Small intestine (tissue), 7 donors: ENCODE results near the gene KCNJ10. TPM values are rescaled to one million over a fixed set of nuclear protein-coding genes. Genes with fewer than 3 reads are reported as not detected.

ENCODE experiments used
- DNase-seq, 2 donors: peaks; one replicate each; pipeline versions ENCODE4 v3.0.0 to v3.0.0-alpha.2; 2013
- FAIRE-seq: peaks from 2 replicates; lab custom pipeline; 2012; peaks lifted over from hg19 to GRCh38; lab: Jason Lieb, UNC
- H3K27ac ChIP-seq, 3 donors: one replicate each; pipeline ENCODE4 v1.5.1; 2013; ENCODE audit warnings: low read length in 2 of 3, mild to moderate bottlenecking in 2 of 3, control low read depth in 1 of 3, inconsistent platforms in 1 of 3, low read depth in 1 of 3, moderate library complexity in 1 of 3
- H3K27me3 ChIP-seq, 3 donors: one replicate each; pipeline ENCODE4 v1.6.1; 2013; ENCODE audit warnings: low read length in 3 of 3, inconsistent platforms in 1 of 3; ENCODE audit not compliant: control insufficient read depth in 3 of 3, insufficient read depth in 3 of 3
- H3K36me3 ChIP-seq, 3 donors: one replicate each; pipeline ENCODE4 v1.6.1; 2013; ENCODE audit warnings: low read length in 3 of 3, inconsistent platforms in 1 of 3, low read depth in 1 of 3, mild to moderate bottlenecking in 1 of 3, moderate library complexity in 1 of 3; ENCODE audit not compliant: control insufficient read depth in 3 of 3, insufficient read depth in 2 of 3
- H3K4me1 ChIP-seq, 3 donors: one replicate each; pipeline ENCODE4 v1.6.1; 2013; ENCODE audit warnings: low read length in 2 of 3, inconsistent platforms in 1 of 3, low read depth in 1 of 3, mild to moderate bottlenecking in 1 of 3, moderate library complexity in 1 of 3; ENCODE audit not compliant: control insufficient read depth in 3 of 3, insufficient read depth in 2 of 3
- H3K4me3 ChIP-seq, 3 donors: one replicate each; pipeline ENCODE4 v1.5.1; 2013; ENCODE audit warnings: low read length in 3 of 3, control low read depth in 1 of 3, inconsistent platforms in 1 of 3, low read depth in 1 of 3, mild to moderate bottlenecking in 1 of 3, moderate library complexity in 1 of 3
- H3K9me3 ChIP-seq, 2 donors: one replicate each; pipeline ENCODE4 v1.6.1; 2013; ENCODE audit warnings: low read depth in 1 of 2, low read length in 1 of 2; ENCODE audit not compliant: control insufficient read depth in 2 of 2, insufficient read depth in 1 of 2
- WGBS, 3 donors: extraction: QIAGEN DNeasy Blood & Tissue Kit; methylation state at CpG; one replicate each; pipeline ENCODE4 v1.1.7; 2013; 5-methylcytosine and 5-hydroxymethylcytosine counted together
- polyA plus RNA-seq, 4 donors: library from polyadenylated mRNA; stranded (reverse) in 3 of 4; unstranded in 1 of 4; fragments of 200-250 nt in 3 of 4; fragments of 120-200 nt in 1 of 4; gene quantifications; one replicate each; pipeline versions ENCODE4 v1.2.1 to v1.2.3, GENCODE V29; 2013
- donor health status: healthy with polysubstance abuse.
- donor health status: control.
- donor health status: control.
- donor health status: Bipolar disorder and iron deficiency.
- donor health status: healthy.

The KCNJ10 gene
- polyA plus RNA-seq, 4 donors = 0.25 to 0.47 TPM; not detected in 2

GRCh38 chr1:160077486-160077885, 7.5 kb upstream of the KCNJ10 start:
- DNase-seq (no peak), FAIRE-seq (no peak)
- Histone ChIP-seq H3K4me1 (no peaks in the 10 kb centered on the region), H3K27me3 (peaks cover 2 to 39% (median 6%) of the 10 kb centered on the region in 3 donors), H3K27ac (no peak overlapping the region), H3K36me3 (no peaks in the 10 kb centered on the region), H3K4me3 (no peak overlapping the region), H3K9me3 (no peaks in the 10 kb centered on the region)

GRCh38 chr1:160076295-160076694, 6.3 kb upstream of the KCNJ10 start:
- Histone ChIP-seq H3K9me3 (no peaks in the 10 kb centered on the region), H3K27ac (no peak overlapping the region), H3K4me1 (no peaks in the 10 kb centered on the region), H3K36me3 (no peaks in the 10 kb centered on the region), H3K4me3 (no peak overlapping the region), H3K27me3 (peaks cover 0 to 33% (median 4%) of the 10 kb centered on the region in 3 donors)
- DNase-seq = no peak
- no peak for FAIRE-seq
- WGBS, 3 donors = 79 to 86% (median 81%) methylated on average over 3 of the region's 3 CpGs

GRCh38 chr1:160075836-160076235, 5.9 kb upstream of the KCNJ10 start:
- FAIRE-seq (no peak), DNase-seq (no peak)
- Histone ChIP-seq H3K9me3 (no peaks in the 10 kb centered on the region), H3K27me3 (peaks cover 0 to 31% (median 2%) of the 10 kb centered on the region in 3 donors), H3K27ac (no peak overlapping the region), H3K4me1 (peaks cover 0 to 2% (median 0%) of the 10 kb centered on the region in 3 donors), H3K4me3 (no peak overlapping the region), H3K36me3 (no peaks in the 10 kb centered on the region)
- 67 to 71% (median 67%) methylated on average over 2 of the region's 2 CpGs for WGBS, 3 donors

GRCh38 chr1:160074865-160075264, 4.9 kb upstream of the KCNJ10 start:
- no peak overlapping the region for H3K27ac ChIP-seq
- H3K27me3 ChIP-seq = peaks cover 0 to 28% (median 0%) of the 10 kb centered on the region in 3 donors
- H3K36me3 ChIP-seq = no peaks in the 10 kb centered on the region
- WGBS, 3 donors = 63 to 70% (median 66%) methylated on average over 4 of the region's 4 CpGs
- FAIRE-seq (no peak), DNase-seq (no peak)
- H3K9me3 ChIP-seq = no peaks in the 10 kb centered on the region
- peaks cover 0 to 4% (median 3%) of the 10 kb centered on the region in 3 donors for H3K4me1 ChIP-seq
- H3K4me3 ChIP-seq = no peak overlapping the region

GRCh38 chr1:160071289-160071688, 1.3 kb upstream of the KCNJ10 start:
- H3K27me3 ChIP-seq = peaks cover 0 to 46% (median 0%) of the 10 kb centered on the region in 3 donors
- H3K4me1 ChIP-seq = peaks cover 0 to 4% (median 3%) of the 10 kb centered on the region in 3 donors
- FAIRE-seq (no peak), DNase-seq (no peak)
- no peak overlapping the region for H3K27ac ChIP-seq
- H3K4me3 ChIP-seq = no peak overlapping the region
- H3K9me3 ChIP-seq = no peaks in the 10 kb centered on the region
- no peaks in the 10 kb centered on the region for H3K36me3 ChIP-seq
- WGBS, 3 donors = 85 to 93% (median 90%) methylated on average over 5 of the region's 5 CpGs

GRCh38 chr1:160070243-160071163, 543 bp upstream of the KCNJ10 start:
- DNase-seq (peak; percentile 48 to 74), FAIRE-seq (no peak)
- H3K36me3 ChIP-seq = no peaks in the 10 kb centered on the region
- H3K4me3 ChIP-seq = peak overlapping the region; percentile 41 to 51 (median 49)
- H3K27ac ChIP-seq = no peak overlapping the region
- peaks cover 0 to 46% (median 0%) of the 10 kb centered on the region in 3 donors for H3K27me3 ChIP-seq
- peaks cover 0 to 4% (median 3%) of the 10 kb centered on the region in 3 donors for H3K4me1 ChIP-seq
- H3K9me3 ChIP-seq = no peaks in the 10 kb centered on the region
- WGBS, 3 donors = 1 to 2% (median 2%) methylated on average over 35 to 46 of the region's 46 CpGs

- no peak for DNase-seq
- H3K4me1 ChIP-seq = peaks cover 0 to 7% (median 3%) of the 10 kb centered on the region in 3 donors
- no peak overlapping the region for H3K4me3 ChIP-seq
- H3K9me3 ChIP-seq = no peaks in the 10 kb centered on the region
- FAIRE-seq = no peak
- WGBS, 3 donors = 60 to 69% (median 64%) methylated on average over 4 to 5 of the region's 5 CpGs
- no peaks in the 10 kb centered on the region for H3K36me3 ChIP-seq
- peaks cover 0 to 44% (median 0%) of the 10 kb centered on the region in 3 donors for H3K27me3 ChIP-seq
- H3K27ac ChIP-seq = no peak overlapping the region
Measured at GRCh38 chr1:160068225-160068624, 1.7 kb downstream of the KCNJ10 start.

GRCh38 chr1:160066829-160067745, 2.9 kb downstream of the KCNJ10 start:
- Histone ChIP-seq H3K27ac (no peak overlapping the region), H3K9me3 (no peaks in the 10 kb centered on the region), H3K4me1 (peaks cover 0 to 7% (median 3%) of the 10 kb centered on the region in 3 donors), H3K36me3 (no peaks in the 10 kb centered on the region), H3K27me3 (peaks cover 0 to 42% (median 0%) of the 10 kb centered on the region in 3 donors), H3K4me3 (no peak overlapping the region)
- 60 to 70% (median 63%) methylated on average over 6 of the region's 6 CpGs for WGBS, 3 donors
- FAIRE-seq (no peak), DNase-seq (no peak)
